SK-N-SH (cell line): ENCODE data around the gene DYNC1H1.

Experiments used
- CHD2 ChIP-seq: fragments of 150-350 bp; IDR thresholded peaks from 2 replicates; pipeline ENCODE4 v1.6.1; 2018; ENCODE audit warnings: low read length; ENCODE audit not compliant: partially characterized antibody
- FOXJ3 ChIP-seq: sonication (generic); formaldehyde crosslinking; IDR thresholded peaks from 2 replicates; pipeline ENCODE4 v1.5.1; 2020; ENCODE audit warnings: mild to moderate bottlenecking, missing genetic modification reagents
- POLR2AphosphoS5 ChIP-seq: IDR thresholded peaks from 2 replicates; pipeline ENCODE4 v1.6.1; 2012; ENCODE audit warnings: low read depth, low read length
- SIN3A ChIP-seq: IDR thresholded peaks from 2 replicates; pipeline ENCODE4 v1.6.1; 2012; ENCODE audit warnings: low read depth, mild to moderate bottlenecking, low read length, moderate library complexity, borderline replicate concordance
- TF ChIP-seq, protein P1 (sequence below): fragments of 200-600 bp; sonication (generic); IDR thresholded peaks from 2 replicates; pipeline ENCODE4 v1.6.1; 2017; ENCODE audit warnings: antibody characterized with exemption, mild to moderate bottlenecking, moderate library complexity
- TF ChIP-seq, protein P2 (sequence below): IDR thresholded peaks from 2 replicates; pipeline ENCODE4 v1.4.0; 2012; ENCODE audit warnings: low read depth
- TF ChIP-seq, protein P3 (sequence below): fragments of 150-350 bp; IDR thresholded peaks from 2 replicates; pipeline ENCODE4 v1.6.1; 2017; ENCODE audit warnings: antibody characterized with exemption, low read length, low read depth, borderline replicate concordance
- TF ChIP-seq, protein P4 (sequence below): IDR thresholded peaks from 2 replicates; pipeline ENCODE4 v1.6.1; 2012; ENCODE audit warnings: mild to moderate bottlenecking, low read depth, low read length, moderate library complexity
- TF ChIP-seq, protein P5 (sequence below): IDR thresholded peaks from 2 replicates; pipeline ENCODE4; 2012
- TF ChIP-seq, protein P6 (sequence below): fragments of 150-350 bp; IDR thresholded peaks from 2 replicates; pipeline ENCODE4 v1.6.1; 2016; ENCODE audit warnings: mild to moderate bottlenecking, low read depth, low read length

DNA sequence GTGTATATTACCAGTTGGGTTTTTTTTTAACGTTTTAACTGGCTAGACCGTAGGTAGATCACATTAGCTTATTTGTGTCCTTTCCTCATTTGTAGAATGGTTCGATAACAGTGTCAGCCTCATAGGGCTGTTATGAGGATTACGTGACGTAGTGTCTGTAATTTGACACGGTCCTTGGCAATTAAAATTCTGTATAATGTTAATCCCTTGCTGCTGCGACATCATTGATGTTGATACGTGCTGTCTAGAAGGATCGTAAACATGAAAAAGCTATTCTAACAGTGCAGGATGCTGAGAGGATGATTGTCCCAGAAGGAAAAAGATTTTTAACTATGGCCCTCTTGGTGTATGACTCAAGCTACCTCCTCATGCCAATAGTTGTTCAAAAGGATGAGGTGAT is 71.5 kb downstream of the DYNC1H1 start:
- TF ChIP-seq, protein P1, sequence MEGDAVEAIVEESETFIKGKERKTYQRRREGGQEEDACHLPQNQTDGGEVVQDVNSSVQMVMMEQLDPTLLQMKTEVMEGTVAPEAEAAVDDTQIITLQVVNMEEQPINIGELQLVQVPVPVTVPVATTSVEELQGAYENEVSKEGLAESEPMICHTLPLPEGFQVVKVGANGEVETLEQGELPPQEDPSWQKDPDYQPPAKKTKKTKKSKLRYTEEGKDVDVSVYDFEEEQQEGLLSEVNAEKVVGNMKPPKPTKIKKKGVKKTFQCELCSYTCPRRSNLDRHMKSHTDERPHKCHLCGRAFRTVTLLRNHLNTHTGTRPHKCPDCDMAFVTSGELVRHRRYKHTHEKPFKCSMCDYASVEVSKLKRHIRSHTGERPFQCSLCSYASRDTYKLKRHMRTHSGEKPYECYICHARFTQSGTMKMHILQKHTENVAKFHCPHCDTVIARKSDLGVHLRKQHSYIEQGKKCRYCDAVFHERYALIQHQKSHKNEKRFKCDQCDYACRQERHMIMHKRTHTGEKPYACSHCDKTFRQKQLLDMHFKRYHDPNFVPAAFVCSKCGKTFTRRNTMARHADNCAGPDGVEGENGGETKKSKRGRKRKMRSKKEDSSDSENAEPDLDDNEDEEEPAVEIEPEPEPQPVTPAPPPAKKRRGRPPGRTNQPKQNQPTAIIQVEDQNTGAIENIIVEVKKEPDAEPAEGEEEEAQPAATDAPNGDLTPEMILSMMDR = no peak
- TF ChIP-seq, protein P2, sequence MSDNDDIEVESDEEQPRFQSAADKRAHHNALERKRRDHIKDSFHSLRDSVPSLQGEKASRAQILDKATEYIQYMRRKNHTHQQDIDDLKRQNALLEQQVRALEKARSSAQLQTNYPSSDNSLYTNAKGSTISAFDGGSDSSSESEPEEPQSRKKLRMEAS = no peak
- TF ChIP-seq POLR2AphosphoS5 = no peak
- TF ChIP-seq FOXJ3 (CRISPR knock-in tag) = no peak
- TF ChIP-seq, protein P3, sequence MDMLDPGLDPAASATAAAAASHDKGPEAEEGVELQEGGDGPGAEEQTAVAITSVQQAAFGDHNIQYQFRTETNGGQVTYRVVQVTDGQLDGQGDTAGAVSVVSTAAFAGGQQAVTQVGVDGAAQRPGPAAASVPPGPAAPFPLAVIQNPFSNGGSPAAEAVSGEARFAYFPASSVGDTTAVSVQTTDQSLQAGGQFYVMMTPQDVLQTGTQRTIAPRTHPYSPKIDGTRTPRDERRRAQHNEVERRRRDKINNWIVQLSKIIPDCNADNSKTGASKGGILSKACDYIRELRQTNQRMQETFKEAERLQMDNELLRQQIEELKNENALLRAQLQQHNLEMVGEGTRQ = no peak
- TF ChIP-seq, protein P4, sequence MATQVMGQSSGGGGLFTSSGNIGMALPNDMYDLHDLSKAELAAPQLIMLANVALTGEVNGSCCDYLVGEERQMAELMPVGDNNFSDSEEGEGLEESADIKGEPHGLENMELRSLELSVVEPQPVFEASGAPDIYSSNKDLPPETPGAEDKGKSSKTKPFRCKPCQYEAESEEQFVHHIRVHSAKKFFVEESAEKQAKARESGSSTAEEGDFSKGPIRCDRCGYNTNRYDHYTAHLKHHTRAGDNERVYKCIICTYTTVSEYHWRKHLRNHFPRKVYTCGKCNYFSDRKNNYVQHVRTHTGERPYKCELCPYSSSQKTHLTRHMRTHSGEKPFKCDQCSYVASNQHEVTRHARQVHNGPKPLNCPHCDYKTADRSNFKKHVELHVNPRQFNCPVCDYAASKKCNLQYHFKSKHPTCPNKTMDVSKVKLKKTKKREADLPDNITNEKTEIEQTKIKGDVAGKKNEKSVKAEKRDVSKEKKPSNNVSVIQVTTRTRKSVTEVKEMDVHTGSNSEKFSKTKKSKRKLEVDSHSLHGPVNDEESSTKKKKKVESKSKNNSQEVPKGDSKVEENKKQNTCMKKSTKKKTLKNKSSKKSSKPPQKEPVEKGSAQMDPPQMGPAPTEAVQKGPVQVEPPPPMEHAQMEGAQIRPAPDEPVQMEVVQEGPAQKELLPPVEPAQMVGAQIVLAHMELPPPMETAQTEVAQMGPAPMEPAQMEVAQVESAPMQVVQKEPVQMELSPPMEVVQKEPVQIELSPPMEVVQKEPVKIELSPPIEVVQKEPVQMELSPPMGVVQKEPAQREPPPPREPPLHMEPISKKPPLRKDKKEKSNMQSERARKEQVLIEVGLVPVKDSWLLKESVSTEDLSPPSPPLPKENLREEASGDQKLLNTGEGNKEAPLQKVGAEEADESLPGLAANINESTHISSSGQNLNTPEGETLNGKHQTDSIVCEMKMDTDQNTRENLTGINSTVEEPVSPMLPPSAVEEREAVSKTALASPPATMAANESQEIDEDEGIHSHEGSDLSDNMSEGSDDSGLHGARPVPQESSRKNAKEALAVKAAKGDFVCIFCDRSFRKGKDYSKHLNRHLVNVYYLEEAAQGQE = no peak
- TF ChIP-seq, protein P5, sequence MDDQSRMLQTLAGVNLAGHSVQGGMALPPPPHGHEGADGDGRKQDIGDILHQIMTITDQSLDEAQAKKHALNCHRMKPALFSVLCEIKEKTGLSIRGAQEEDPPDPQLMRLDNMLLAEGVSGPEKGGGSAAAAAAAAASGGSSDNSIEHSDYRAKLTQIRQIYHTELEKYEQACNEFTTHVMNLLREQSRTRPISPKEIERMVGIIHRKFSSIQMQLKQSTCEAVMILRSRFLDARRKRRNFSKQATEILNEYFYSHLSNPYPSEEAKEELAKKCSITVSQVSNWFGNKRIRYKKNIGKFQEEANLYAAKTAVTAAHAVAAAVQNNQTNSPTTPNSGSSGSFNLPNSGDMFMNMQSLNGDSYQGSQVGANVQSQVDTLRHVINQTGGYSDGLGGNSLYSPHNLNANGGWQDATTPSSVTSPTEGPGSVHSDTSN = no peak
- TF ChIP-seq, protein P6, sequence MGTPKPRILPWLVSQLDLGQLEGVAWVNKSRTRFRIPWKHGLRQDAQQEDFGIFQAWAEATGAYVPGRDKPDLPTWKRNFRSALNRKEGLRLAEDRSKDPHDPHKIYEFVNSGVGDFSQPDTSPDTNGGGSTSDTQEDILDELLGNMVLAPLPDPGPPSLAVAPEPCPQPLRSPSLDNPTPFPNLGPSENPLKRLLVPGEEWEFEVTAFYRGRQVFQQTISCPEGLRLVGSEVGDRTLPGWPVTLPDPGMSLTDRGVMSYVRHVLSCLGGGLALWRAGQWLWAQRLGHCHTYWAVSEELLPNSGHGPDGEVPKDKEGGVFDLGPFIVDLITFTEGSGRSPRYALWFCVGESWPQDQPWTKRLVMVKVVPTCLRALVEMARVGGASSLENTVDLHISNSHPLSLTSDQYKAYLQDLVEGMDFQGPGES = no peak
- no peak for TF ChIP-seq CHD2
- no peak for TF ChIP-seq SIN3A
